Measurements from ENCODE around the gene ZBTB6. TPM values are rescaled to one million over a fixed set of nuclear protein-coding genes. Genes with fewer than 3 reads are reported as not detected.

The ZBTB6 gene
- total RNA-seq, 3 donors from 2014 or later (not counting 1 experiment from before 2014, with no cell fraction given), result 4.7 to 6.6 (median 5.8) TPM

GRCh38 chr9:122863407-122863806 is 49.7 kb downstream of the ZBTB6 start:
- H3K36me3 ChIP-seq (ENCODE audit: control insufficient read depth, insufficient read depth, low read length), result peaks cover 19% of the 10 kb centered on the region
- no peak overlapping the region for H3K27ac ChIP-seq (ENCODE audit: low read length)
- intact Hi-C loops (cut with micrococcal nuclease), result no loop called here
- DNase-seq, result no peak
- no peaks in the 10 kb centered on the region for H3K9me3 ChIP-seq (ENCODE audit: control insufficient read depth, insufficient read depth, low read length)
- no peak for ATAC-seq
- no peaks in the 10 kb centered on the region for H3K27me3 ChIP-seq (ENCODE audit: control insufficient read depth, insufficient read depth, low read length)
- H3K36me3 Mint-ChIP-seq, result no peaks in the 10 kb centered on the region
- H3K4me1 ChIP-seq (ENCODE audit: control insufficient read depth, insufficient read depth, low read length), result no peaks in the 10 kb centered on the region
- H3K27ac Mint-ChIP-seq, result peak overlapping the region; percentile 41 to 55
- H3K4me3 Mint-ChIP-seq, result no peak overlapping the region
- H3K27me3 Mint-ChIP-seq (ENCODE audit: low read depth in 2 of 2), result no peaks in the 10 kb centered on the region
- H3K4me3 ChIP-seq (ENCODE audit: low read length), result no peak overlapping the region
- TF ChIP-seq CTCF (IDR thresholded peaks at IDR 0.05), result no peak
- no peaks in the 10 kb centered on the region for H3K4me1 Mint-ChIP-seq
- H3K9me3 Mint-ChIP-seq, result no peaks in the 10 kb centered on the region
- 94% methylated on average over 3 of the region's 3 CpGs for WGBS (ENCODE audit: insufficient coverage)

- no peak for TF ChIP-seq CTCF (IDR thresholded peaks at IDR 0.05)
- Histone ChIP-seq H3K27ac (ENCODE audit: low read length) (no peak overlapping the region), H3K27me3 (ENCODE audit: control insufficient read depth, insufficient read depth, low read length) (no peaks in the 10 kb centered on the region), H3K9me3 (ENCODE audit: control insufficient read depth, insufficient read depth, low read length) (no peaks in the 10 kb centered on the region), H3K4me3 (ENCODE audit: low read length) (no peak overlapping the region), H3K4me1 (ENCODE audit: control insufficient read depth, insufficient read depth, low read length) (no peaks in the 10 kb centered on the region), H3K36me3 (ENCODE audit: control insufficient read depth, insufficient read depth, low read length) (peaks cover 45% of the 10 kb centered on the region)
- Mint-ChIP-seq H3K4me1 (no peaks in the 10 kb centered on the region), H3K27ac (no peak overlapping the region), H3K4me3 (no peak overlapping the region), H3K27me3 (ENCODE audit: low read depth in 2 of 2) (no peaks in the 10 kb centered on the region), H3K9me3 (no peaks in the 10 kb centered on the region), H3K36me3 (no peaks in the 10 kb centered on the region)
- intact Hi-C loops (cut with micrococcal nuclease), result no loop called here
- DNase-seq (no peak), ATAC-seq (no peak)
- 96% methylated on average over 8 of the region's 8 CpGs for WGBS (ENCODE audit: insufficient coverage)
These were observed 52.6 kb downstream of the ZBTB6 start for GRCh38 chr9:122860319-122861142.

Other genes starting within 250 kb of the ZBTB6 start
- not detected for gene OR1L3, start 238.2 kb downstream of the ZBTB6 start, total RNA-seq
- gene OR1L4, start 189.3 kb downstream of the ZBTB6 start, total RNA-seq, result not detected
- not detected for gene OR1L6, start 171.0 kb downstream of the ZBTB6 start, total RNA-seq
- not detected for gene OR5C1, start 124.4 kb downstream of the ZBTB6 start, total RNA-seq
- not detected for gene OR1K1, start 113.2 kb downstream of the ZBTB6 start, total RNA-seq
- gene PDCL, start 84.7 kb downstream of the ZBTB6 start, total RNA-seq, result 10 to 100 TPM; 13.0 to 20.5 (median 17.8) TPM
- 10 to 100 TPM; 74.0 to 78.8 (median 77.3) TPM for gene RC3H2, start 8.0 kb downstream of the ZBTB6 start, total RNA-seq
- 10 to 100 TPM in 1 of 3 donors, 1 to 10 TPM in 2; 7.8 to 12.2 (median 9.2) TPM for gene ZBTB26, start 18.2 kb upstream of the ZBTB6 start, total RNA-seq
- 10 to 100 TPM; 37.4 to 49.2 (median 43.0) TPM for gene RABGAP1, start 27.7 kb upstream of the ZBTB6 start, total RNA-seq
- 1 to 10 TPM in 1 of 3 donors, not detected in 2; 1.9 TPM for gene GPR21, start 120.3 kb upstream of the ZBTB6 start, total RNA-seq

Measured in natural killer cell (primary cell).